Measurements from ENCODE around the gene CCL1.

The CCL1 gene

DNA sequence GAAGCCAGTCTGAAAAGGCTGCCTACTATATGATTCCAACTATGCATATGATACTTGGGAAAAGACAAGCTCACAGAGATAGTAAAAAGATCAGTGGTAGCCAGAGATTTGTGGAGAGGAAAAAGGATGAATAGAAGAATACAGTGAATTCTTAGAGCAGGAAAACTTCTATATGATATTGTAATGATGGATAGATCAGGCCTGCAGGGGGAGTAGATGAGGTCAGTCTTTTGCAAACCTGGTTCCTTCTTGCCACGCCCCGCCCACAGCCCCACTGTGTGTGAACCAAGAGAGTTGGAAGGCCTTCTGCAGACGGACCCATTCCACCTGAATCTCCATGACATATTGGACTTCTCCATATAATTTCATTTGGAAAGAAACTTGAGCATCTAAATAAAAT, 44.6 kb downstream of the CCL1 start:
- H3K36me3 Mint-ChIP-seq: no peaks in the 10 kb centered on the region
- peak in 1 of 2 donors; percentile 41 for ATAC-seq (replicated peaks)

DNA sequence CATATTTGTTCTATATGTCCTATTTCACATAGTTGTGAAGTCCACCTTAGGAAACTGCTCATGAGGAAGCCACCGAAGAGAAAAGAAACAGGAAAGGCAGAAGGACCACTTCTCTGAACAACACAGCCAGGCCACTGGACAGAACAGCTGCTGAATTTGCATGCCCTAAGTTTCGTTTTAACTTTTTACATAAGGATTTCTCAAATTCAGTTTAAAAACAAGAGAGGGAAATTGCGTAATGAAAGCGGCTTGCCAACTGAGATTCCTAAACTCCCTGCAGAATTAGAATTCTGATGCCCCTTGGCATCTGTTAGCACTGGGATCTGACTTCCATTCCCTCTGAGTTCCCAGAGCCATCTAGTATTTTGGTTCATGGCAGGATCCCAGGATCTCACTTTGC, 48.8 kb downstream of the CCL1 start:
- no peaks in the 10 kb centered on the region for H3K36me3 Mint-ChIP-seq
- H3K27me3 Mint-ChIP-seq: peaks cover 19 to 21% of the 10 kb centered on the region in 2 donors
- H3K4me3 Mint-ChIP-seq: no peak overlapping the region
- DNase-seq (no peak), ATAC-seq (replicated peaks) (no peak)
- no peaks in the 10 kb centered on the region for H3K9me3 Mint-ChIP-seq
- H3K4me1 Mint-ChIP-seq: peaks cover 3 to 6% of the 10 kb centered on the region in 2 donors
- no peak overlapping the region for H3K27ac Mint-ChIP-seq

More for the DNA sequence above, 44.6 kb downstream of the CCL1 start:
- Mint-ChIP-seq H3K4me1 (peaks cover 6 to 7% of the 10 kb centered on the region in 2 donors), H3K27ac (no peak overlapping the region), H3K4me3 (no peak overlapping the region), H3K9me3 (no peaks in the 10 kb centered on the region), H3K27me3 (peaks cover 19 to 20% of the 10 kb centered on the region in 2 donors)
- DNase-seq: no peak

DNA sequence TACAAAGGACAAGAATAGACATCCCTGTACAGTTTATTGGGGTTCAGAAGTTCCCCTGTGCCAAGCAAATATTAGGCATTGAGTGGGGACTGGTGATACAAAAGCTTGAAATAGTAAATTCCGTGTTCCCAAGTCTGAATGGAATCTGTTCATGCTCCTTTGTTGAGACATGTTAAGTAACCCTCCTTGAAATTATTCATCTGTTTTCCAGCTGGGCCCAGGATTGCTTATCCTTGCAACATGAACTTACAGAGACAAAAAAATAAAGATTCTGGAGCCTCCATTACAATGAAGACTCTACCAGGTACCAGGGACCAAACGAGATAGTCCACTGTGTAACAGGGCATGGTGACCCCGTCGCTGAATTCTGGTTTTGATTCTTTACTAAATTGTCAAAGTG, 49.9 kb downstream of the CCL1 start:
- Mint-ChIP-seq H3K27ac (no peak overlapping the region), H3K27me3 (peaks cover 19 to 22% of the 10 kb centered on the region in 2 donors), H3K4me1 (peaks cover 3 to 6% of the 10 kb centered on the region in 2 donors), H3K4me3 (no peak overlapping the region), H3K36me3 (no peaks in the 10 kb centered on the region), H3K9me3 (no peaks in the 10 kb centered on the region)
- DNase-seq: no peak
- ATAC-seq (replicated peaks): no peak

DNA sequence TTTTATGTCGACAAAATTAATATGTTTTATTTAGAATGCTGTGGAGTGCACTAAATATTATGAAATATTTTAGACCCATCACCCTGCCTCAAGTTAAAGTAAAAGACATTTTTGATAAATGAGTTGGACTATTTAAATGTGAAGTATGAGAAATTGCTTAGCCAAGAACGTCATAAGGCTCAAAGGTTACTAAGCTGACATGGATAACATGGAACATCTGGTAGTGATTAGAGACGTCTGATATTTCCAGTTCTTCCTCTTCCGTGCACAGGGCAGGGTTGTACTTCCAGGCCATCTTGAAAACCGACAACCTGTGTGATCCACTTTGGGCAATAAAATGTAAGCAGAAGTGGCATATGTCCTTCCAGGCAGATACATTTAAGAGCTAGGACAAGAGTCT, 51.0 kb downstream of the CCL1 start:
- Mint-ChIP-seq H3K27ac (no peak overlapping the region), H3K9me3 (no peaks in the 10 kb centered on the region), H3K36me3 (no peaks in the 10 kb centered on the region), H3K27me3 (peaks cover 20 to 27% of the 10 kb centered on the region in 2 donors), H3K4me1 (peaks cover 5 to 6% of the 10 kb centered on the region in 2 donors), H3K4me3 (no peak overlapping the region)
- DNase-seq (no peak), ATAC-seq (replicated peaks) (no peak)

DNA sequence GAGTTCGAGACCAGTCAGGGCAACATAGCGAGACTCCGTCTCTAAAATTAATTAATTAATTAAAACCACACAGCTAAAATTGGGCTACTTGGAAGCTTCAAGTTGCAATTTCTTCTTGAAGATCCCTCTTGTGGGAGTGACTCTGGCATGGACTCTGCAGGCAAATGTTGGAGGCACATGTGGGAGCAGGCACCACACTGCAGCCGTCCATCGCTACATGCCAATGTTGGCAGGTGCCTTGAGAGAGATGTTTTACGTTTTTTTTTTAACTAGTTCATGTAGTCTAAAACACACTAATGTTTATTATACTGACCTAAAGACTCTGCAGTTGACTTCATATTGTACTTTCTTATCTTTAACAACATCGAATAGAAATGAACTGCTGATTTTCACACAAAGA, 51.7 kb downstream of the CCL1 start:
- H3K4me1 Mint-ChIP-seq: peaks cover 5 to 6% of the 10 kb centered on the region in 2 donors
- no peaks in the 10 kb centered on the region for H3K36me3 Mint-ChIP-seq
- no peaks in the 10 kb centered on the region for H3K9me3 Mint-ChIP-seq
- ATAC-seq (replicated peaks) (no peak), DNase-seq (no peak)
- peaks cover 25 to 29% of the 10 kb centered on the region in 2 donors for H3K27me3 Mint-ChIP-seq
- no peak overlapping the region for H3K27ac Mint-ChIP-seq
- H3K4me3 Mint-ChIP-seq: no peak overlapping the region

All from stimulated activated naive B cell treated with anti-CD40 and anti-IgM and Interleukin-4, amounts not matched to agents 10 μg/mL and 1 μg/mL and 100 μg/mL, for 72 hours (primary cell).